CD14-positive monocyte (primary cell): ENCODE data around the gene PHLDA3. TPM values are rescaled to one million over a fixed set of nuclear protein-coding genes. Genes with fewer than 3 reads are reported as not detected.

Experiments
- DNase-seq, 3 donors: peaks; one replicate each; pipeline ENCODE4 v3.0.0-alpha.2; 2011 to 2022
- H2AFZ ChIP-seq: 2 replicates; pipeline ENCODE4 v1.6.0; 2012; ENCODE audit warnings: mild to moderate bottlenecking, low read depth, low read length, inconsistent platforms; ENCODE audit not compliant: insufficient read depth, poor library complexity, severe bottlenecking
- H3K27ac ChIP-seq, 2 donors: 1 replicate in 1 of 2; 2 replicates in 1 of 2; pipeline ENCODE4 v1.5.1; 2012 to 2013; ENCODE audit warnings: low read length in 2 of 2, control low read depth in 1 of 2, inconsistent platforms in 1 of 2, low read depth in 1 of 2, mild to moderate bottlenecking in 1 of 2
- H3K27me3 ChIP-seq, 2 donors: one replicate each; pipeline versions ENCODE4 v1.6.0 to v1.6.1; 2011 to 2013; ENCODE audit warnings: low read length in 2 of 2; ENCODE audit not compliant: control insufficient read depth in 2 of 2, insufficient read depth in 2 of 2
- H3K36me3 ChIP-seq, 2 donors: replicated peaks in 1 of 2; 1 replicate in 1 of 2; 2 replicates in 1 of 2; pipeline versions ENCODE4 v1.5.1 to v1.6.1; 2012 to 2013; ENCODE audit warnings: low read length in 2 of 2, control low read depth in 1 of 2, inconsistent platforms in 1 of 2, mild to moderate bottlenecking in 1 of 2; ENCODE audit not compliant: insufficient read depth in 2 of 2, control insufficient read depth in 1 of 2
- H3K4me1 ChIP-seq, 2 donors: 1 replicate in 1 of 2; 2 replicates in 1 of 2; pipeline versions ENCODE4 v1.5.1 to v1.6.1; 2012 to 2013; ENCODE audit warnings: low read length in 2 of 2, control low read depth in 1 of 2, inconsistent platforms in 1 of 2, mild to moderate bottlenecking in 1 of 2, moderate library complexity in 1 of 2; ENCODE audit not compliant: insufficient read depth in 2 of 2, control insufficient read depth in 1 of 2
- H3K4me2 ChIP-seq: replicated peaks from 2 replicates; pipeline ENCODE3; 2012; ENCODE audit warnings: low read length, moderate library complexity, mild to moderate bottlenecking; ENCODE audit not compliant: poor library complexity, severe bottlenecking; ENCODE audit errors: extremely low read depth
- H3K4me3 ChIP-seq, 3 experiments: fragments of 200-600 bp in 1 of 3; sonication (generic) in 1 of 3; replicated peaks in 1 of 3; 1 replicate in 2 of 3; 2 replicates in 1 of 3; pipeline ENCODE4 v1.5.1; 2011 to 2013; ENCODE audit warnings: low read length in 3 of 3, mild to moderate bottlenecking in 3 of 3, control low read depth in 2 of 3, low read depth in 2 of 3, inconsistent platforms in 1 of 3, moderate library complexity in 1 of 3
- H3K79me2 ChIP-seq: 2 replicates; pipeline ENCODE4 v1.6.0; 2012; ENCODE audit warnings: mild to moderate bottlenecking, control low read depth, inconsistent platforms, low read length, moderate library complexity; ENCODE audit not compliant: insufficient read depth
- H3K9ac ChIP-seq: 2 replicates; pipeline ENCODE4 v1.6.0; 2017; ENCODE audit warnings: low read length, mild to moderate bottlenecking; ENCODE audit not compliant: insufficient read depth, poor library complexity, severe bottlenecking
- H3K9me3 ChIP-seq, 2 donors: replicated peaks in 1 of 2; 1 replicate in 1 of 2; 2 replicates in 1 of 2; pipeline versions ENCODE4 v1.5.1 to v1.6.1; 2012 to 2013; ENCODE audit warnings: low read length in 2 of 2, control low read depth in 1 of 2; ENCODE audit not compliant: control insufficient read depth in 1 of 2, insufficient read depth in 1 of 2
- H4K20me1 ChIP-seq: 2 replicates; pipeline ENCODE4 v1.6.0; 2012; ENCODE audit warnings: mild to moderate bottlenecking, low read length, control low read depth, moderate library complexity; ENCODE audit not compliant: insufficient read depth
- H3K27ac Mint-ChIP-seq, 7 donors: one replicate each; pipeline ENCODE4 v1.8.0; 2020; ENCODE audit warnings: mild to moderate bottlenecking in 7 of 7, mixed read lengths in 7 of 7, moderate library complexity in 6 of 7, inconsistent platforms in 2 of 7
- H3K27me3 Mint-ChIP-seq, 3 donors: one replicate each; pipeline ENCODE4 v1.8.0; 2021 to 2022; ENCODE audit warnings: low read depth in 3 of 3, mild to moderate bottlenecking in 3 of 3, mixed read lengths in 3 of 3, moderate library complexity in 3 of 3, inconsistent platforms in 1 of 3
- H3K36me3 Mint-ChIP-seq, 2 donors: one replicate each; pipeline ENCODE4 v1.8.0; 2020; ENCODE audit warnings: mixed read lengths in 2 of 2, inconsistent platforms in 1 of 2, mild to moderate bottlenecking in 1 of 2
- H3K4me1 Mint-ChIP-seq: one replicate; pipeline ENCODE4 v1.8.0; 2020; ENCODE audit warnings: mild to moderate bottlenecking, mixed read lengths
- H3K4me3 Mint-ChIP-seq, 2 donors: one replicate each; pipeline ENCODE4 v1.8.0; 2020; ENCODE audit warnings: mild to moderate bottlenecking in 2 of 2, mixed read lengths in 2 of 2, moderate library complexity in 1 of 2
- H3K9me3 Mint-ChIP-seq, 7 donors: one replicate each; pipeline ENCODE4 v1.8.0; 2020 to 2022; ENCODE audit warnings: mixed read lengths in 7 of 7, mild to moderate bottlenecking in 6 of 7, moderate library complexity in 6 of 7, inconsistent platforms in 2 of 7
- WGBS: methylation state at CpG from one replicate; pipeline ENCODE4 v1.1.5; 2013; ENCODE audit warnings: missing lambda C conversion rate; ENCODE audit not compliant: insufficient coverage; 5-methylcytosine and 5-hydroxymethylcytosine counted together
- intact Hi-C, 2 donors: fragments of 100-400 bp; cut with micrococcal nuclease; formaldehyde crosslinking; loops; one replicate each; pipeline versions ENCODE4 v1.15.0 to v1.15.1; 2023
- polyA plus RNA-seq, 3 donors: library from polyadenylated mRNA; depleted of rRNA in 1 of 3; unstranded in 2 of 3; stranded (reverse) in 1 of 3; fragments of 300-500 nt in 2 of 3; fragments of >200 nt in 1 of 3; fragmentation: Illumina TruSeq in 2 of 3; gene quantifications; 1 replicate in 2 of 3; 2 replicates in 1 of 3; pipeline ENCODE4 v1.2.3, GENCODE V29; 2012 to 2021
- TF ChIP-seq, protein P1 (sequence below): fragments of 200-600 bp; IDR thresholded peaks from one replicate; pipeline ENCODE4 v1.8.0; 2022; ENCODE audit warnings: antibody characterized with exemption, mild to moderate bottlenecking

The PHLDA3 gene
- polyA plus RNA-seq, 3 donors, result 0.08 TPM; not detected in 2

DNA sequence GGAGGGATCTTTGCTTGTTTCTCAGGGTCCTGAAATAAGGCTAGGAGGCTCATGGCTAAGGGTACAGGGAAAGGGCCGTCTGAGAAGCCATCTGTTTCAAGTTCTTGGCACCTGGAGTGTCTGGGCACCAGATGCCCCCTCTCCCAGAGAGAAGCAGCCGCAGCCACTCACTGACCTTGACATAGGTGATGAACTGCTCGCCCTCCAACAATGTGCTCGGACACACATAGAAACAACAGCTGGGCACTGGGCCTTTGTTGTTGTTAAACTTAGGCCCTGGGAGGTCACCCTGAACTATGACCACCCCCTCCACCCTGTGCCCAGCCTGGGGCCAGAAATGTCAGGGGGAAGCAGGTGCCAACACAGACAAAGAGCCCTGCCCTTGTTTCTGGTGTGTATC, 38.2 kb downstream of the PHLDA3 start:
- H3K4me1 ChIP-seq, result peaks cover 1 to 8% of the 10 kb centered on the region in 2 donors
- Mint-ChIP-seq H3K36me3 (no peaks in the 10 kb centered on the region), H3K4me1 (peaks cover 11% of the 10 kb centered on the region), H3K27me3 (peaks cover 6 to 10% (median 7%) of the 10 kb centered on the region in 3 donors), H3K4me3 (no peak overlapping the region), H3K9me3 (no peaks in the 10 kb centered on the region), H3K27ac (no peak overlapping the region)
- H3K36me3 ChIP-seq, result no peaks in the 10 kb centered on the region
- TF ChIP-seq, protein P1, sequence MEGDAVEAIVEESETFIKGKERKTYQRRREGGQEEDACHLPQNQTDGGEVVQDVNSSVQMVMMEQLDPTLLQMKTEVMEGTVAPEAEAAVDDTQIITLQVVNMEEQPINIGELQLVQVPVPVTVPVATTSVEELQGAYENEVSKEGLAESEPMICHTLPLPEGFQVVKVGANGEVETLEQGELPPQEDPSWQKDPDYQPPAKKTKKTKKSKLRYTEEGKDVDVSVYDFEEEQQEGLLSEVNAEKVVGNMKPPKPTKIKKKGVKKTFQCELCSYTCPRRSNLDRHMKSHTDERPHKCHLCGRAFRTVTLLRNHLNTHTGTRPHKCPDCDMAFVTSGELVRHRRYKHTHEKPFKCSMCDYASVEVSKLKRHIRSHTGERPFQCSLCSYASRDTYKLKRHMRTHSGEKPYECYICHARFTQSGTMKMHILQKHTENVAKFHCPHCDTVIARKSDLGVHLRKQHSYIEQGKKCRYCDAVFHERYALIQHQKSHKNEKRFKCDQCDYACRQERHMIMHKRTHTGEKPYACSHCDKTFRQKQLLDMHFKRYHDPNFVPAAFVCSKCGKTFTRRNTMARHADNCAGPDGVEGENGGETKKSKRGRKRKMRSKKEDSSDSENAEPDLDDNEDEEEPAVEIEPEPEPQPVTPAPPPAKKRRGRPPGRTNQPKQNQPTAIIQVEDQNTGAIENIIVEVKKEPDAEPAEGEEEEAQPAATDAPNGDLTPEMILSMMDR, result no peak
- intact Hi-C loops, result loop anchor here in 1 of 2 donors (10.0 kb wide), 1 partner anchor 64 kb away; no protein-coding TSS in a partner anchor
- H3K4me2 ChIP-seq, result no peak overlapping the region
- 96% methylated on average over 4 of the region's 4 CpGs for WGBS
- H3K27me3 ChIP-seq, result no peaks in the 10 kb centered on the region
- no peak overlapping the region for H3K27ac ChIP-seq
- H4K20me1 ChIP-seq, result no peaks in the 10 kb centered on the region
- no peaks in the 10 kb centered on the region for H3K79me2 ChIP-seq
- DNase-seq, result no peak
- H3K9ac ChIP-seq, result no peak overlapping the region
- H3K9me3 ChIP-seq, result no peaks in the 10 kb centered on the region
- no peak overlapping the region for H3K4me3 ChIP-seq
- no peak overlapping the region for H2AFZ ChIP-seq

DNA sequence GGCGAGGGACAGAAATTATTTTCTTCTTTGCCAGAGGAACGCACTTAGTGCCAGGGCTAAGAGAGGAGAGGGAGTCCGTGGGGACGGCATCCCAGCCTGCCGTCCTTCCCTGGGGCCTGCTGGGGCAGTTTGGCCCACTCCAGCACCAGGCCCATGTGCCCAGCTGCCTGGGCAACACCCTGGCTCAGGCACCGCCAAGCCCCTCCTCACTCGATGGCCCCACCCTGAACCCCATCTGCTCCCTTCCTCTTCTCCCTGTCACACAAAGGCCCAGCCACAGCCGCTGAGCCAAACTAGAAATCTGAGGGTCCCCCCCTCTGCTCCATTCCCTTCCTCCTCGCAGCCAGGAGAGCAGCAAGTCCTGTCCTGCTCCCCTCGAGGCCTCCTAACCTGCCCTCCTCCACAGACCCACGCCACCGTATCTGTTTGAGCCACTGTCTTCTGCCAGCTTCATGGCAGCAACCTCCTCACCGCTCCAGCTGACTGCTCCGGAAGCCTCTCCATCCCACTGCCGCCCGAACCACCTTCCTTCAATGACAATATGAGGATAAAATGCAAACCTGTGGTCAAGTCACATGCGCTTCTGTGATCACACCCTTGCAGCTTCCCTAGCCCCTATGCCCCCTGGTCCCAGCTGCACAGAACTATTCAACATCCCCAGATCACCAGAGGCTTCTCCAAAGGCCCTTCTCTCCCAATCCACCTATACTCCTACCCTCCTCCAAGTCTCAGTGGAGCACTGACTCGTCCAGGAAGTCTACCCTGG, 39.1 kb downstream of the PHLDA3 start:
- no peak overlapping the region for H3K4me3 ChIP-seq
- no peaks in the 10 kb centered on the region for H3K36me3 Mint-ChIP-seq
- peaks cover 0 to 6% of the 10 kb centered on the region in 2 donors for H3K4me1 ChIP-seq
- H3K79me2 ChIP-seq, result no peaks in the 10 kb centered on the region
- peak overlapping the region in 1 of 7 donors; percentile 45 for H3K27ac Mint-ChIP-seq
- TF ChIP-seq, protein P1, result no peak
- peaks cover 9% of the 10 kb centered on the region for H3K4me1 Mint-ChIP-seq
- no peak overlapping the region for H3K4me2 ChIP-seq
- H3K9me3 Mint-ChIP-seq, result no peaks in the 10 kb centered on the region
- H3K36me3 ChIP-seq, result no peaks in the 10 kb centered on the region
- no peak overlapping the region for H3K9ac ChIP-seq
- no peak overlapping the region for H3K4me3 Mint-ChIP-seq
- 92% methylated on average over 17 of the region's 18 CpGs for WGBS
- no peaks in the 10 kb centered on the region for H3K9me3 ChIP-seq
- H2AFZ ChIP-seq, result no peak overlapping the region
- no peak overlapping the region for H3K27ac ChIP-seq
- H4K20me1 ChIP-seq, result no peaks in the 10 kb centered on the region
- H3K27me3 ChIP-seq, result no peaks in the 10 kb centered on the region
- intact Hi-C loops, result loop anchor here in 1 of 2 donors (10.0 kb wide), 1 partner anchor 65 kb away; no protein-coding TSS in a partner anchor
- DNase-seq, result no peak
- H3K27me3 Mint-ChIP-seq, result peaks cover 4 to 10% (median 7%) of the 10 kb centered on the region in 3 donors
